Esophagus muscularis mucosa (tissue), 4 donors: ENCODE measurements around the gene TUBGCP6.

ENCODE experiments used
- CTCF ChIP-seq, 3 experiments: fragments of 200-600 bp in 2 of 3; fragments of 450-650 bp in 1 of 3; sonication (generic) in 2 of 3; IDR thresholded peaks; one replicate each; pipeline ENCODE4 v1.5.1; 2017 to 2019; ENCODE audit warnings: antibody characterized with exemption in 3 of 3, mild to moderate bottlenecking in 2 of 3, moderate library complexity in 1 of 3
- EP300 ChIP-seq: sonication (generic); formaldehyde crosslinking; IDR thresholded peaks from one replicate; pipeline ENCODE4 v1.6.1; 2017; ENCODE audit warnings: antibody characterized with exemption
- POLR2A ChIP-seq: fragments of 450-650 bp; IDR thresholded peaks from one replicate; pipeline ENCODE4 v1.6.1; 2017; ENCODE audit warnings: antibody characterized with exemption, moderate library complexity, mild to moderate bottlenecking, low read depth

GRCh38 chr22:50174382-50175190 lies 70.2 kb downstream of the TUBGCP6 start:
- TF ChIP-seq EP300 (no peak), CTCF (IDR thresholded peaks at IDR 0.05) (no peak), POLR2A (no peak)
